ENCODE measurements around the gene GZMM.

DNA sequence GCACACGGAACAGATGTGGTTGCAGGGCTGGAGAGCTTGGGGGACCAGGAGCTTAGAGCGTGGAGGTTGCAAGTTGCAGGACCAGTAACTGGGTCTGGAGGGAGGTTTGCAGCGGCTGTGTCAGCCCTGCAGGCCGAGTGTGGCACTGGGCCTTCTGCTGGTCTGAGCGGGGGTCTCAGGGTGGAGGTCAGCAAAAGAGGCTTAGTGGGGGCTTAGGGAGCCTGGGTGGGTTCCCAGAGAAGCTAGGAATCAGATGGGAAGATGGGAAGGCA lies 40.1 kb downstream of the GZMM start:
- TF ChIP-seq, protein P1, sequence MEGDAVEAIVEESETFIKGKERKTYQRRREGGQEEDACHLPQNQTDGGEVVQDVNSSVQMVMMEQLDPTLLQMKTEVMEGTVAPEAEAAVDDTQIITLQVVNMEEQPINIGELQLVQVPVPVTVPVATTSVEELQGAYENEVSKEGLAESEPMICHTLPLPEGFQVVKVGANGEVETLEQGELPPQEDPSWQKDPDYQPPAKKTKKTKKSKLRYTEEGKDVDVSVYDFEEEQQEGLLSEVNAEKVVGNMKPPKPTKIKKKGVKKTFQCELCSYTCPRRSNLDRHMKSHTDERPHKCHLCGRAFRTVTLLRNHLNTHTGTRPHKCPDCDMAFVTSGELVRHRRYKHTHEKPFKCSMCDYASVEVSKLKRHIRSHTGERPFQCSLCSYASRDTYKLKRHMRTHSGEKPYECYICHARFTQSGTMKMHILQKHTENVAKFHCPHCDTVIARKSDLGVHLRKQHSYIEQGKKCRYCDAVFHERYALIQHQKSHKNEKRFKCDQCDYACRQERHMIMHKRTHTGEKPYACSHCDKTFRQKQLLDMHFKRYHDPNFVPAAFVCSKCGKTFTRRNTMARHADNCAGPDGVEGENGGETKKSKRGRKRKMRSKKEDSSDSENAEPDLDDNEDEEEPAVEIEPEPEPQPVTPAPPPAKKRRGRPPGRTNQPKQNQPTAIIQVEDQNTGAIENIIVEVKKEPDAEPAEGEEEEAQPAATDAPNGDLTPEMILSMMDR (IDR thresholded peaks at IDR 0.05), result no peak
- TF ChIP-seq POLR2A (IDR thresholded peaks at IDR 0.05), result no peak

Data from right lobe of liver (tissue), 4 donors.